ENCODE results near the gene NR2F1.

The NR2F1 gene

DNA sequence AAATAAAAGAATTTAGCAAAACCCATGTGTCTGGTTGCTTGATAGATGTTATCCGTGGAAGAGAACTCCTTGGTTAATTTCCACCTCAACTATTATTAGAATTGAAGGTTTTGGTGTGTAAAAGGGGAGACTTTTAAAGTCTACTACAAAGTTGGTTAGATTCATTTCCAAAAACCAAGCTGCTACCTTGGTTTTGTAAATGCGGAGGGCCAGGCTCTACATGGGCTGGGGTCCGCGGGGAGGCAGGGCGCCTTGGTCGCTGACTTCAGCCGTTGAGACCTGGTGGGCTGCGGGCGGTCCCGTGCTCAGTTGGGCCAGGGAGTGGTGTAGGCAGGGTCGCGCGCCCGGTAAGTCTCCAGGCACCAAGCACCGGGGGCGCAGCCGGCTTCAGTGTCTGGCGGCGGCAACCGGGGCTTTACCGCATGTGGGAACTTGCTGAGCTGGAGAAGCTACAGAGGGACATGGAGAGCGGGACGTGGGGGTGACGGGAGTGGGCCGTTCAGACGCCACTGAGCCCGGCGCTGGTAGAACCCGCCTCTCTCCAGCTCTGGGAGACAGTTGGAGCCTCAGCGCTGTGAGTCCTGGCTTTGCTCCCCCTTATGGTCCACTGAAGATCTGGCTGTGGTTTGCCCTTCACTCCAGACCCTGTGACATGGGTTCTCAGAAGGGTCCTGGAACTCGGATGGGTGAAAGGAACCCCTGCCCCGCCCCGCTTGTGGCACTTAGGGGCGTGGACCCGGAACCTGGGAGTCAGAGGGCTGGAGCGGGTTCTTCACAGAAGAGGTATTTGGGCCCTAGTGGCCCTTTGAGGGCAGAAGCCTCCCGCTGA lies 11.8 kb downstream of the NR2F1 start:
- no peak overlapping the region for H3K4me3 ChIP-seq (ENCODE audit: low read depth, low read length)
- no peak for TF ChIP-seq CTCF (IDR thresholded peaks at IDR 0.05; ENCODE audit: borderline replicate concordance, insufficient read depth, low read depth, low read length)

DNA sequence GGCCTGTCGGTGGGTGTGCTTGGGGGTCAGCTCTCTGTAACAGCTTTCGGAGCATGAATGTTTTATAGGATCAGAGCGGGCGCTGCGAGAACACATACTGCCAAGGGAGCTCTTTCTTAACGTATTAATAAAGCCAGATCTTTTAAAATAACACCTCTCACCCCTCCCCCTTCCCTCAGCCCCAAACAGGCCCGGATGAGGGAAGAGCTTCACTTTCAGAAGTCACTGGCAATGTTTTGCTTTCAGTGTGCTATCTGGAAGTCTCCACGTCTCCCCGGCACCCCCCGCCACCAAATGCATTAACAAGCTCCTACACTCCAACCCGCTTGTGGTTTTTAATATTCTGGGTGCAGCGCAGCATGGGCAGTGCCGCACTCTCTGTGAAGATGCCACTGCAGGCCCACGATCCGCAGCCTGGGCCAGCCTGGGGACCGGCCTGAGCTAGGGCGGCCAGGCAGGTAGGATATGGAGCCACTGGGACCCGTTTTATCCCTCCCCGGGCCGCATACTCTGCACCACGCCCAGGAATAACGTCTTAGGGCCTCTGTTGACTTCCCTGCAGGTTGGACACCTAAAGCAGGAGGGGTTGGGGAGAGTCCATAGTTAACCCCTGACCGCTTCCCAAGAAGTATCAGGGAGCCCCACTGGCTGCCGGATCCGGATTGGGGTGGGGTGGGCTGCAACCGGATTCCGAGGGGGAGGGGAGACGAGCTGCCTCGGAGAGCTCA lies 12.6 kb downstream of the NR2F1 start:
- no peak overlapping the region for H3K4me3 ChIP-seq (ENCODE audit: low read depth, low read length)
- TF ChIP-seq CTCF (IDR thresholded peaks at IDR 0.05; ENCODE audit: borderline replicate concordance, insufficient read depth, low read depth, low read length), result no peak

DNA sequence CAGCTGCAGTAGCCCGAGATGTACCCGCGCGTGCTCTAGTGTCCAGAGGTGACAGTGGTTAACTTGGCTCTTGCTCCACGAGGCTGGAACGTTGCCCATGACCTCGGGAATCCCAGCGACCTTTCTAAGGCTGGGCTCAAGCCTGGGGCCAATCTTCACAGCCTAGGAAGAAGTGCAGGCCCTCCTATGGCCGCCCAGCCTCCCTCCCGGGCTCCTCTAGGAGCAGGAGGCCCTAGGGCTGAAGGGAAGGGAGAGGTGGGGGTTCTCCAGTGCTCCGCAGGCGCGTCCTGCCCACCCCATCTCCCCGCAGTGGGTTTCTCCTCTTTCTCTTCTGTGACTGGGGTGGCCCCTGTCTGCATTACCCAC lies 13.3 kb downstream of the NR2F1 start:
- H3K4me3 ChIP-seq (ENCODE audit: low read depth, low read length), result no peak overlapping the region

DNA sequence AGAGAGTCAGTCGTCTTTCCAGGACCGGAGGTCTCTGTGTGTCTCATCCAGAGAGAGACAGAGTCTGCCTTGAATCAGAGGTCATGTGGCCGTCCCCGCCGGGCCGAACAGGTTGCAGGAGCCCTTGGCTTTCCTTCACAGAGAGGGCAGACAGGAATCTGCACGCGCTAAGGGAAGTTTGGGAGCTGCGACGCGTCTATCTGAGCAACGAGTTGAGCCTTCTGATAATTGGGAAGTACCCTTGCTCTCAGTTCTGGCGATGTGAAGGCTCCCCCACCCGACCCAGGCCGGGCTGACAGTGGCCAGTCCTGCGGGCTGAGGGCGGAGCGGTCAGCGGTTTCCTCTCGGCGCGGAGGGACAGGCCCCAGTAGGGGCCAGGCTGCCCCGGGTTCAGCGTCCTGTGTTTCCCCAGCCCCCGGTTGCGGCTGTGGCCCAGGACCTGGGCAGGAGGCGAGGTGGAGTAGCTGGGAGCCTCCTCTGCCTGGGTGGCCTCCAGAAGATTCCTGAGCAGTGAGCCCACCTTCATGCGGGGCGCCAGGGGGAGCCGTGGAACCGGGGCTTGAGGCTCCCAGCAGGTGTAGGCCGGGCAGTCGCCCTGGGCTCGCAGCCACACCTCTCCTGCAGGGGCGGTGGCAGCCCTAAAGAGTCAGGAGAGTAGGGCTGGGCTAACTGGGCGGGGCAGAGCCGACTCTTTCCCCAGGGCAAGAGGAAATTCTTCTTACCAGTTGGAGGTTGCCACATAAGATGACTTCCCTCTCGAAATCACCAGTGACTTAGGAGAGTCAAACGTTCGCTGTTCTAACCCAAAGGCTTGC lies 13.9 kb downstream of the NR2F1 start:
- no peak overlapping the region for H3K4me3 ChIP-seq (ENCODE audit: low read depth, low read length)
- no peak for TF ChIP-seq CTCF (IDR thresholded peaks at IDR 0.05; ENCODE audit: borderline replicate concordance, insufficient read depth, low read depth, low read length)

More for the DNA sequence above, 13.3 kb downstream of the NR2F1 start:
- no peak for TF ChIP-seq CTCF (IDR thresholded peaks at IDR 0.05; ENCODE audit: borderline replicate concordance, insufficient read depth, low read depth, low read length)

- TF ChIP-seq CTCF (IDR thresholded peaks at IDR 0.05; ENCODE audit: borderline replicate concordance, insufficient read depth, low read depth, low read length), result no peak
These were observed 15.3 kb downstream of the NR2F1 start for GRCh38 chr5:93598091-93599000.

GRCh38 chr5:93599001-93599379 lies 16.0 kb downstream of the NR2F1 start:
- H3K4me3 ChIP-seq (ENCODE audit: low read depth, low read length), result no peak overlapping the region
- TF ChIP-seq CTCF (IDR thresholded peaks at IDR 0.05; ENCODE audit: borderline replicate concordance, insufficient read depth, low read depth, low read length), result no peak

More at GRCh38 chr5:93598091-93599000, 15.3 kb downstream of the NR2F1 start:
- H3K4me3 ChIP-seq (ENCODE audit: low read depth, low read length), result no peak overlapping the region

All from GM12875 (cell line).